ENCODE measurements around the gene ARID1A. TPM values are rescaled to one million over a fixed set of nuclear protein-coding genes. Genes with fewer than 3 reads are reported as not detected.

Gene ARID1A
- total and polyA plus RNA-seq, 9 of the 15 experiments (the other 6 are each of a cell fraction or from before 2014, with no cell fraction given): 8.3 to 88.3 (median 22.5) TPM

DNA sequence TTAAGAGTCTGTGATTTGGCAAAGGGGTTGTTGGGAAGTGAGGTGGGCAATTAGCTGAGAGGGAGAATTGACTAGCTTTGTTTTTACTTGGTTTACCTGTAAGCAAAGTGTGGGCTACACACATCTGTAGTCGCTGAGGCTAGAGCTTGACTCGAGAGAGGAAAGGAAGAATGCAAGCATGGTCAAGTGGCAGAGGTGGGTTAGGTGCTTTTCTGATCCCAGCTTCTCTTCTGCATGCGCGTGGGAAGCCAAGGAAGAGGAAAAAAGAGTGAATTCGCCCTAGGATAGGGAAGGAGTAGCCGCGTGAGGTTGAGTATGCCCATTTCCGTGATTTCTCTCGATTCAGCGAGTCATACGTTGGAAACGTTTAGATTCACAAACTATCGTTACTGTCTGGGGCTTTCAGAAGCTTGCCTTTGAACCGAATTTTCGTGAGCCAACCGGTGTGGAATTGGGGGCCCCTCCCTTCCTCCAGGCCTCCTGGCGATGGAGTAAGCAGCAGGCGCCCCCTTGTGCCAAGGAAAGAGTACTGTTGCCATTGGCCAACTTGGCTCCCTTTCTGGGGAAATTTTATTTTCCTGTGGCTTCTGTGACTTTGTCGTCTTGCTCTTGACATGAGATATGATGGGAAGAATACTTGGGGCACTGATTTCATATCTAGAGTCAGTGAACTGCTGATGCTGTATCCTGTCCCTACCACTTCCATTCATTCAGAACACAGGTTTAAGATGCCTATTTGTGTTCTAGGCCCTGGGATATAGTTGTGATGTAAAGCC is 93.2 kb downstream of the ARID1A start (continued):
- TF ChIP-seq, protein P1, sequence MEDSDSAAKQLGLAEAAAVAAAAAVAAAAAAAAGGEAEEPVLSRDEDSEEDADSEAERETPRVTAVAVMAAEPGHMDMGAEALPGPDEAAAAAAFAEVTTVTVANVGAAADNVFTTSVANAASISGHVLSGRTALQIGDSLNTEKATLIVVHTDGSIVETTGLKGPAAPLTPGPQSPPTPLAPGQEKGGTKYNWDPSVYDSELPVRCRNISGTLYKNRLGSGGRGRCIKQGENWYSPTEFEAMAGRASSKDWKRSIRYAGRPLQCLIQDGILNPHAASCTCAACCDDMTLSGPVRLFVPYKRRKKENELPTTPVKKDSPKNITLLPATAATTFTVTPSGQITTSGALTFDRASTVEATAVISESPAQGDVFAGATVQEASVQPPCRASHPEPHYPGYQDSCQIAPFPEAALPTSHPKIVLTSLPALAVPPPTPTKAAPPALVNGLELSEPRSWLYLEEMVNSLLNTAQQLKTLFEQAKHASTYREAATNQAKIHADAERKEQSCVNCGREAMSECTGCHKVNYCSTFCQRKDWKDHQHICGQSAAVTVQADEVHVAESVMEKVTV (CRISPR knock-in tag; IDR thresholded peaks at IDR 0.05): peak; percentile 99
- TF ChIP-seq ZNF316 (IDR thresholded peaks at IDR 0.05) (no peak), BRD9 (IDR thresholded peaks at IDR 0.05; ENCODE audit: low read depth, partially characterized antibody) (peak; percentile 92), ZNF224 (CRISPR knock-in tag; IDR thresholded peaks at IDR 0.05) (0 out of 2 replicates have a peak, but pooled peaks have one; percentile 58), RHOXF2B (CRISPR knock-in tag; conservative IDR thresholded peaks at IDR 0.05) (no peak; the same call in 1 of the 2 replicates), POLR2AphosphoS2 (IDR thresholded peaks at IDR 0.05; ENCODE audit: low read length) (no peak), ZNF384 (IDR thresholded peaks at IDR 0.05; ENCODE audit: low read depth, low read length) (peak; percentile 48; the same call in 1 of the 2 replicates), ZNF324 (CRISPR knock-in tag; IDR thresholded peaks at IDR 0.05) (no peak), SMAD3 (CRISPR knock-in tag; conservative IDR thresholded peaks at IDR 0.05) (no peak), CBX5 (IDR thresholded peaks at IDR 0.05; ENCODE audit: borderline replicate concordance, low read depth) (no peak), ZFX (CRISPR knock-in tag; IDR thresholded peaks at IDR 0.05) (0 out of 2 replicates have a peak, but pooled peaks have one; percentile 12), SIN3A (IDR thresholded peaks at IDR 0.05; ENCODE audit: borderline replicate concordance in 2 of 2, control insufficient read depth in 1 of 2, low read depth in 2 of 2, low read length in 2 of 2) (peak; percentile 36 to 41; a peak in 1 of 4 replicates)
- TF ChIP-seq, protein P2, sequence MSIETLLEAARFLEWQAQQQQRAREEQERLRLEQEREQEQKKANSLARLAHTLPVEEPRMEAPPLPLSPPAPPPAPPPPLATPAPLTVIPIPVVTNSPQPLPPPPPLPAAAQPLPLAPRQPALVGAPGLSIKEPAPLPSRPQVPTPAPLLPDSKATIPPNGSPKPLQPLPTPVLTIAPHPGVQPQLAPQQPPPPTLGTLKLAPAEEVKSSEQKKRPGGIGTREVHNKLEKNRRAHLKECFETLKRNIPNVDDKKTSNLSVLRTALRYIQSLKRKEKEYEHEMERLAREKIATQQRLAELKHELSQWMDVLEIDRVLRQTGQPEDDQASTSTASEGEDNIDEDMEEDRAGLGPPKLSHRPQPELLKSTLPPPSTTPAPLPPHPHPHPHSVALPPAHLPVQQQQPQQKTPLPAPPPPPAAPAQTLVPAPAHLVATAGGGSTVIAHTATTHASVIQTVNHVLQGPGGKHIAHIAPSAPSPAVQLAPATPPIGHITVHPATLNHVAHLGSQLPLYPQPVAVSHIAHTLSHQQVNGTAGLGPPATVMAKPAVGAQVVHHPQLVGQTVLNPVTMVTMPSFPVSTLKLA (conservative IDR thresholded peaks at IDR 0.05): peak; percentile 33 to 56; a peak in 1 of 4 replicates
- TF ChIP-seq, protein P3, sequence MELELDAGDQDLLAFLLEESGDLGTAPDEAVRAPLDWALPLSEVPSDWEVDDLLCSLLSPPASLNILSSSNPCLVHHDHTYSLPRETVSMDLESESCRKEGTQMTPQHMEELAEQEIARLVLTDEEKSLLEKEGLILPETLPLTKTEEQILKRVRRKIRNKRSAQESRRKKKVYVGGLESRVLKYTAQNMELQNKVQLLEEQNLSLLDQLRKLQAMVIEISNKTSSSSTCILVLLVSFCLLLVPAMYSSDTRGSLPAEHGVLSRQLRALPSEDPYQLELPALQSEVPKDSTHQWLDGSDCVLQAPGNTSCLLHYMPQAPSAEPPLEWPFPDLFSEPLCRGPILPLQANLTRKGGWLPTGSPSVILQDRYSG (tag; conservative IDR thresholded peaks at IDR 0.05; ENCODE audit: low read depth): peak; percentile 61; the same call in 1 of the 2 replicates
- TF ChIP-seq, protein P4, sequence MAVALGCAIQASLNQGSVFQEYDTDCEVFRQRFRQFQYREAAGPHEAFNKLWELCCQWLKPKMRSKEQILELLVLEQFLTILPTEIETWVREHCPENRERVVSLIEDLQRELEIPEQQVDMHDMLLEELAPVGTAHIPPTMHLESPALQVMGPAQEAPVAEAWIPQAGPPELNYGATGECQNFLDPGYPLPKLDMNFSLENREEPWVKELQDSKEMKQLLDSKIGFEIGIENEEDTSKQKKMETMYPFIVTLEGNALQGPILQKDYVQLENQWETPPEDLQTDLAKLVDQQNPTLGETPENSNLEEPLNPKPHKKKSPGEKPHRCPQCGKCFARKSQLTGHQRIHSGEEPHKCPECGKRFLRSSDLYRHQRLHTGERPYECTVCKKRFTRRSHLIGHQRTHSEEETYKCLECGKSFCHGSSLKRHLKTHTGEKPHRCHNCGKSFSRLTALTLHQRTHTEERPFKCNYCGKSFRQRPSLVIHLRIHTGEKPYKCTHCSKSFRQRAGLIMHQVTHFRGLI (CRISPR knock-in tag; IDR thresholded peaks at IDR 0.05): no peak
- TF ChIP-seq, protein P5, sequence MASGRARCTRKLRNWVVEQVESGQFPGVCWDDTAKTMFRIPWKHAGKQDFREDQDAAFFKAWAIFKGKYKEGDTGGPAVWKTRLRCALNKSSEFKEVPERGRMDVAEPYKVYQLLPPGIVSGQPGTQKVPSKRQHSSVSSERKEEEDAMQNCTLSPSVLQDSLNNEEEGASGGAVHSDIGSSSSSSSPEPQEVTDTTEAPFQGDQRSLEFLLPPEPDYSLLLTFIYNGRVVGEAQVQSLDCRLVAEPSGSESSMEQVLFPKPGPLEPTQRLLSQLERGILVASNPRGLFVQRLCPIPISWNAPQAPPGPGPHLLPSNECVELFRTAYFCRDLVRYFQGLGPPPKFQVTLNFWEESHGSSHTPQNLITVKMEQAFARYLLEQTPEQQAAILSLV (tag; IDR thresholded peaks at IDR 0.05): 0 out of 2 replicates have a peak, but pooled peaks have one; percentile 4

Data from K562 (cell line).